ENCODE measurements around the gene ITIH5. TPM values are rescaled to one million over a fixed set of nuclear protein-coding genes. Genes with fewer than 3 reads are reported as not detected.

The ITIH5 gene
- polyA plus RNA-seq, 3 donors from 2014 or later = not detected

DNA sequence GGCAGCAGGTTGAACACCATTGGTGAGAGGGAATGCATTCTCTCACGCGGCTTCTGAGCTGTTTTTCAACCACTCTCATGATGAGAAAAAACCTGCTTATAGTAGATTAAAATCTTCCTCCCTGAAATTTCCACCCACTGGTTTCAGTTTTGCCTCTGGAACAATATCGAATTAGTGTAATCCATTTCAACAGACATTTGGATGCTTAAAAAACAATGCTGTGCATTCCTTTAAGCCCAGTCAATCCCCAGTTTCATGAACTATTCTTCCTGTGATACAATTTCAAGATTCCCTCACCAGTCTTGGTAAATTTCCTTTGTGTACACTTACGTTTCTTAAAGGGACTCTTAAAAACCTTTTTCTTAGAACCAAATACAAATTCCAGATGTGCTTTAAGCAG, 89.6 kb downstream of the ITIH5 start:
- no peak overlapping the region for H3K4me3 Mint-ChIP-seq
- peaks cover 3 to 6% (median 5%) of the 10 kb centered on the region in 3 donors for H3K27me3 Mint-ChIP-seq (ENCODE audit: low read depth in 3 of 3)
- no peak for DNase-seq
- peaks cover 0 to 2% (median 0%) of the 10 kb centered on the region in 6 donors for H3K9me3 Mint-ChIP-seq
- no peaks in the 10 kb centered on the region for H3K36me3 Mint-ChIP-seq
- H3K4me1 Mint-ChIP-seq = no peaks in the 10 kb centered on the region
- no peak overlapping the region for H3K27ac Mint-ChIP-seq

DNA sequence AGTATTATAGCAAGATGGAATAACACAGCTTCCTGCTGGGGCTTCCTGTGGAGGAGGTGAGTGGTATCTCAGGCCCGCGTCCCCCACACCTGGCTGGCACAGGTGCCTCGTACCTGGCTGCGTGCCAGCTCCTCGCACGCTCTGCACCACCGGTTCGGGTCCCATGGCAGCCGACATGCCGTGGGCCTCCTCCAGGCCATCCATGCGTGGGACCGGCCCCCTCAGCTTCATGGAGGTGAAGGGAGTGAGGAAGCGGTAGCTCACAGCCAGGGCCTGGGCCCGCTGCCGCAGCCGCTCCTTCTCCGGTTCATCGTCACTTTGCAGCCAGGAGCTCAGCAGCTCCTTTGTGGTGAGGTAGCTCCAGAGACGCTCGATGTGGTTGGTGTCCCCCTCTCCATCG, 90.4 kb downstream of the ITIH5 start:
- Mint-ChIP-seq H3K9me3 (peaks cover 0 to 2% (median 0%) of the 10 kb centered on the region in 6 donors), H3K4me3 (no peak overlapping the region), H3K36me3 (no peaks in the 10 kb centered on the region), H3K27me3 (ENCODE audit: low read depth in 3 of 3) (peaks cover 3 to 5% (median 5%) of the 10 kb centered on the region in 3 donors), H3K27ac (no peak overlapping the region), H3K4me1 (no peaks in the 10 kb centered on the region)
- no peak for DNase-seq

DNA sequence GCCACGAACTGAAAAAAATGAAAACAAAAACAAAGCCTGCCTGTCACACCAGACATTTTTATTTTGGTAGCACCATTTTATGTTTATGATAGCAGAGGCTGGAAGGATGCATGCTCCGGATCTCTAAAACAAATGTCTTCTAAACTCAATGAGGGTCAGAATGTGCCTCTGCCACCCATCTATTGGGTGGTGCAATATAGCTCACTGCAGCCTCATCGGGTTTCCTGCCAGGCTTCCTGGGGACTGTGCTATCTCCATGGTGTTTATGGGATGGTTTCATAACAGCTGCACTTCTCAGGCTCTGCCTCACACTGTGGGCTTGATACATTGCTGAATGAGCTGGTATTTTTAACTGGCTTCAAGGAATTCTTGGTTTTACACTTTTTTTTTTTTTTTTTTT, 94.4 kb downstream of the ITIH5 start:
- no peak for DNase-seq
- no peak overlapping the region for H3K4me3 Mint-ChIP-seq
- H3K27ac Mint-ChIP-seq = no peak overlapping the region
- no peaks in the 10 kb centered on the region for H3K4me1 Mint-ChIP-seq
- H3K36me3 Mint-ChIP-seq = no peaks in the 10 kb centered on the region
- H3K27me3 Mint-ChIP-seq (ENCODE audit: low read depth in 3 of 3) = peaks cover 2 to 5% (median 2%) of the 10 kb centered on the region in 3 donors
- no peaks in the 10 kb centered on the region for H3K9me3 Mint-ChIP-seq

DNA sequence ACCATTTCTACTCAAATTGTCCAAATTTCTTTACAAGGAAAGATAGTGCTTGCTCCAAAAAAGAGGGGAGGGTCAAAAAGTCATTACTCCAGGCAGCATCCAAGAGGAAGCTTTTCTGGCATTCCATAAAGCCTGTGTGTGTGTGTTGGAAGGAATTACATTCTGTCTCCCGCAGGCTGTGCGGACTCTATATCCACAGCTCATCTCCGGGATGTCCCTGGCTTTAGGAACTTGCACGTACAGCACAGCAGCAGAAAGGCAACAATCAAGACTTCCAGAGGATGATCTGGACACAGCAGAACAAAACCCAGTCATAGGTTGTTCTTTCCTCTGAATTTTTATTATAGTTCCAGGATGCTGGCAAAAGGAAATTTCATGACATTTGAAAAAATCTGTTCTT, 94.8 kb downstream of the ITIH5 start:
- H3K36me3 Mint-ChIP-seq = no peaks in the 10 kb centered on the region
- H3K9me3 Mint-ChIP-seq = no peaks in the 10 kb centered on the region
- DNase-seq = no peak
- no peak overlapping the region for H3K4me3 Mint-ChIP-seq
- H3K4me1 Mint-ChIP-seq = no peaks in the 10 kb centered on the region
- peaks cover 2 to 5% (median 2%) of the 10 kb centered on the region in 3 donors for H3K27me3 Mint-ChIP-seq (ENCODE audit: low read depth in 3 of 3)
- H3K27ac Mint-ChIP-seq = no peak overlapping the region

DNA sequence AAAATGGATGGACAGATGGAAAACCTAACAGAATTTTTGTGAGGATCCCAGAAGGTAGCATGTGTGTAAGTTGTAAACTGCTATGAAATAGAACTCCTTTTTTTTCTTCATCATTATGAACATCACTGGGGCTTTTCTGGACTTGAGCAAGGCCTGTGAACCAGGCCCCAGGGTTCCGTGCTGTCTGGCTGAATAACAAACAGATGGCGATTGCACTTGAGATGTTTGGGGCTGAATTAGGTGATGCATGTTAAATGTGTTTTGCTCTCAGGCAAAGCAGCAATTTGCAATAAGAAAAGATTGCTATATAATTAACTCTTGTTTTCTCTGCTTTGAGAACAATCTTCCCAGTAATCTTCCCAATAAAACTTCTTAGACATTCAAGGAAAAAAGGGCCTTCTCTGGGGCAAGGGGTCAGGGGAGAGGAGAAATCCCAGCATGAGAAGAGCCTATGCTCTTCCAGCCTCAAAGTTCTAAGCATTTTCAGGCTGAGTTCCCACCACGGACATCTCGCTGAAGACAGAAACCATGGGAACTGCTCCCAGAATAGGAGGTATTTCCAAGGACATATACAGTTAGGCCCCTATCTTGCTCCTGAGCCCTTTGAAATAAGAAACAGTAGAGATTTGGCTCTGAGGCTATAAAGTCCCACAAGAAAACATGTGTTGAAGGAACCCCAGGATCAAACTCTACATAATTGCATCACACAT, 98.7 kb downstream of the ITIH5 start:
- Mint-ChIP-seq H3K27me3 (ENCODE audit: low read depth in 3 of 3) (peaks cover 0 to 2% (median under 1%) of the 10 kb centered on the region in 3 donors), H3K27ac (no peak overlapping the region), H3K36me3 (no peaks in the 10 kb centered on the region), H3K4me3 (no peak overlapping the region), H3K9me3 (no peaks in the 10 kb centered on the region), H3K4me1 (no peaks in the 10 kb centered on the region)
- no peak for DNase-seq

DNA sequence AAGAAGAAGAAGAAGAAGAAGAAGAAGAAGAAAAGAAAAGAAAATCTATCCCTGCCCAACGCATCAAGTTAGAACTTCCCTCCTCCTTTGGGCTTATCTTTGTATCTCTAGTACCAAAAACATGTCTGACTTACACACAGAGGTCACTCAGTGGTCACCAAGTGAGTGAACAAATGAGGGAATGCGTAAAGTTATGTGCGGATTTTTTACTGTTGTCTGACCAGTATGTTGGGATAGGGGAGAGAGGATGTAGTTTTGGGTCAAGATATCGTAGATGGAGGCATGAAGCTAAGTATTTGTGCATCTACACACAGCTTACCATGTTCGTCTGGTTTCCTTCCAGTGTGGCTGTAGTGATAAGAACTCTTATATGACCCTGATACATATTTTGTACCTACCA, 99.9 kb downstream of the ITIH5 start:
- no peaks in the 10 kb centered on the region for H3K9me3 Mint-ChIP-seq

DNA sequence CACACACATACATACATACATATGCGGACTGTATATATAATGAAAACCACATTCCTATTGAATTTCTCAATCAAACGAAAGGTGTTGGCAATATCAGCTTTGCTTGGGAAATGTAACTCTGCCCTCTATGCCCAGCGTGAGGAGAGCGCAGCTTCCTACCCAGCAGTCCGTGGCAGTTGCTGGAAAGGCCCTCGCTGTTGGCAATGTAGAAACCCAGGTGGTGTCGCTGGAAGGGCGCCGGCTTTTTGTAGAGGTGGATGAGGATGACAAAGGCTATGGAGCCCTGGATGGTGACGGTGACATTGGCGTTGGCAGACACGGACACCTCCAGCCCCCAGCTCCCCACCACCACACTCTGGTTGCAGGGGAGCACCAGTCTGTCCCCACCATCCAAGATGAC, 100.9 kb downstream of the ITIH5 start:
- H3K27ac Mint-ChIP-seq = no peak overlapping the region

More for the DNA sequence above, 99.9 kb downstream of the ITIH5 start:
- Mint-ChIP-seq H3K27me3 (ENCODE audit: low read depth in 3 of 3) (peaks cover 0 to 3% (median 2%) of the 10 kb centered on the region in 3 donors), H3K4me1 (no peaks in the 10 kb centered on the region), H3K4me3 (no peak overlapping the region), H3K36me3 (no peaks in the 10 kb centered on the region), H3K27ac (no peak overlapping the region)
- DNase-seq = no peak

DNA sequence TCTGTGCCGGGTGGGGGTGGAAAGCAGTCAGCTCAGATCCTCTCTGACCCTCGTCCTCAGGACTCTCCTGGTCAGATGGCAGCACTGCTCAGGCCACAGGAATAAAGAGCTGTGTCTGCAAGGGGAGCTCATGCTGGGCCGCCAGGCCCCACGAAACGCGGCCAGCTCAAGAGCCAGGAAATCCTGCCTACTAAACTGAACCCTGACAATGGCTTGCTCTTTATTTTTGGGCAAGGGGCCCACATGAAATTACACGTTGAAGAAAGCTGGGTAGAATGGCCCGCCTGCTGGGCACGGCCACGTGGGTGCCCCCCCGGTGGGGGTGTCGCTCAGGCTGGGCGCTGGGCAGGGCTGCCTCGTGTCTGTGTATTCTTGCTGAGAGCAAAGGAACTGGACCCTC, 103.0 kb downstream of the ITIH5 start:
- Mint-ChIP-seq H3K36me3 (no peaks in the 10 kb centered on the region), H3K4me3 (no peak overlapping the region), H3K4me1 (no peaks in the 10 kb centered on the region), H3K27me3 (ENCODE audit: low read depth in 3 of 3) (peaks cover 0 to 3% (median 2%) of the 10 kb centered on the region in 3 donors), H3K9me3 (no peaks in the 10 kb centered on the region), H3K27ac (no peak overlapping the region)
- no peak for DNase-seq

More for the DNA sequence above, 100.9 kb downstream of the ITIH5 start:
- Mint-ChIP-seq H3K4me3 (no peak overlapping the region), H3K4me1 (no peaks in the 10 kb centered on the region), H3K36me3 (no peaks in the 10 kb centered on the region), H3K9me3 (no peaks in the 10 kb centered on the region), H3K27me3 (ENCODE audit: low read depth in 3 of 3) (peaks cover 0 to 3% (median 2%) of the 10 kb centered on the region in 3 donors)
- DNase-seq = no peak

DNA sequence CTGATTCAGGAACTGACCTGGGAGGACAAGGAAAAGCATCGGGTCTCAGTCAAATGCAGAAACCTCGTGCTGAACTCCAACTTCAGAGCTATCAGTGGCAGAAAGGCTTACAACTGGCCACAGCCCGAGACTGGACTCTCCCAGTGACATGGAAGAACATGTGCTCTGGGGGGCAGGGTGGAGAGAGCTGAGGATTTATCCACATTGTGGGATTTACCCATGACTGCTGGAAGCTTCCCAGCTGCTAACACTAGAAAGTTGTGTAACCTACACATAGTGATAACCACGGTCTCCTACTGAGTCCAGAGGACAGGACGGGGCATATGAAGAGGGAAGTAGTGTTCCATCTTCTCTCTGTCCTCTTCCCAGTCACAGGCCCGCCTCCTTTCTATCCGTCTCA, 103.4 kb downstream of the ITIH5 start:
- H3K27me3 Mint-ChIP-seq (ENCODE audit: low read depth in 3 of 3) = peaks cover 0 to 3% (median 2%) of the 10 kb centered on the region in 3 donors
- H3K9me3 Mint-ChIP-seq = no peaks in the 10 kb centered on the region
- DNase-seq = no peak
- H3K27ac Mint-ChIP-seq = no peak overlapping the region
- H3K4me3 Mint-ChIP-seq = no peak overlapping the region
- H3K36me3 Mint-ChIP-seq = no peaks in the 10 kb centered on the region
- H3K4me1 Mint-ChIP-seq = no peaks in the 10 kb centered on the region

DNA sequence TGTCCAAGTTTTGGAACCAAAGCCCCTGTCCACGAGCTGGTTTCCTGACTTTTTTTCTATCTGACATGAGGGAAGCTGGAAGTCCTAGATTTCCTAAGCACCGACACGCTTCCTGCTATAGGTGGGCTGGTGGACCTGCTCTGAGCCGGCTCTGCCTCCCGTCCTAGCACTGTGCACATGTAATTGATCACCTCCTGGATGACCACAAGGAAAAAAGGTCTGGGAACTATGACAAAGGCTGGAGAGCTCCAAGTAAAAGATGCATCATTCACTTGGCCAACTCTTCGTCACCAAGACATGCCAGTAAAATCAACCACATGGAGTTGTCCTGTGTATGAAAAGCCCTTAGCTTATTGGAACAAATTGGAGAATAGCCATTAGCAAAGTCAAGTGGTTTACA, 104.8 kb downstream of the ITIH5 start:
- no peak overlapping the region for H3K27ac Mint-ChIP-seq
- H3K4me3 Mint-ChIP-seq = no peak overlapping the region
- DNase-seq = no peak
- no peaks in the 10 kb centered on the region for H3K36me3 Mint-ChIP-seq
- H3K9me3 Mint-ChIP-seq = no peaks in the 10 kb centered on the region
- no peaks in the 10 kb centered on the region for H3K4me1 Mint-ChIP-seq
- peaks cover 0 to 7% (median 0%) of the 10 kb centered on the region in 3 donors for H3K27me3 Mint-ChIP-seq (ENCODE audit: low read depth in 3 of 3)

DNA sequence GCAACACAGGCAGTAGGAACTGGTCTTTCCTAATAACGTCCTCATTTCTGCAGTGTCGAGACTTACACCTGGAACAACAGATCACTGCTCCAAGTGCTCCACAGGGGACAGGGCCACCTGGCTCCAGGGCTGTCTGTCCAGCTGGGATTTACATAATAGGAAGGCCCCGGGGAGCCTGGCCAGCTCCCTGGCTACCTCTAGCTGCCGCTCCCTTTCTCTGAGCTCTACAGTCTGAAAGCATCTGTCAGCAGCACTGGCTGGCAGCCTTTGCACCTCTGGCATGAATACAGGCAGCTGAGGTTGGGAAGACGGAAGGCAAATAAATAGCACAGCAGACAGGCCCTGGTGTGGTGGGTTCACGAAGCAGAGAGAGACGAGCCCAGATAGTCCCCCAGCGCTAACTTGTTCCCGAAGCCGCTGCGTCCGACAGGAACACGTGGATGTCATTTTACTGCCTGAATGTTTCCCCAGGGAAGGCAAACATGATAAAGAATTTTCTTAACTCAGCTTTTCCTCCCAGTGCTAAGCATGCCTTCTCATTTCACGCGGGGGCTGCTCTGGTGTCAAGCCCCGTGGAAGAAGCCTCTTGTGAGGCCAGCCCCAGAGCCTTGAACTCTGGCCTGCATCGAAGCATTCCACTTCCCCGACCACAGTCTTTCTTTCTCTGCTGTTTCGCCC, 105.4 kb downstream of the ITIH5 start:
- H3K4me3 Mint-ChIP-seq = no peak overlapping the region
- H3K9me3 Mint-ChIP-seq = no peaks in the 10 kb centered on the region
- no peaks in the 10 kb centered on the region for H3K4me1 Mint-ChIP-seq
- no peak for DNase-seq
- peaks cover 0 to 8% (median 0%) of the 10 kb centered on the region in 3 donors for H3K27me3 Mint-ChIP-seq (ENCODE audit: low read depth in 3 of 3)
- H3K36me3 Mint-ChIP-seq = no peaks in the 10 kb centered on the region
- no peak overlapping the region for H3K27ac Mint-ChIP-seq

DNA sequence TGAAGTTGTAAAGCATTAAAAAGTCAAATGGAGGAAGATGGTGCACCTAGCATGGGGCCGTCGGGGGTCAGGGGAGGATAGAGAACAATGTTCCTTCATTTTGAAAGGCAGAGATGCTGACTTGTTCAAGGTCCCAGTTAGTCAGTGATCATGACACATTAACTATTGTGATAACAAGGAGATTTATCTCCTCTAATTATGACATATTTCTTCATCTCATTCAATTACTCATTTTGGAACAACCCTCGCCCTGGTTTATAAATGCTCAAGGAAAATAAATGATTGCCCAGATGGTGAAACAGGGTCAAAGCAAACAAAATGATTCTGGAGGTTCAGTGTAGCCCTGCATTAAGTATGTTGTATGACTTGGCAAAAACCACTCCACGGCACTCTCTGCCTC, 106.2 kb downstream of the ITIH5 start:
- H3K27ac Mint-ChIP-seq = no peak overlapping the region
- H3K4me1 Mint-ChIP-seq = no peaks in the 10 kb centered on the region

DNA sequence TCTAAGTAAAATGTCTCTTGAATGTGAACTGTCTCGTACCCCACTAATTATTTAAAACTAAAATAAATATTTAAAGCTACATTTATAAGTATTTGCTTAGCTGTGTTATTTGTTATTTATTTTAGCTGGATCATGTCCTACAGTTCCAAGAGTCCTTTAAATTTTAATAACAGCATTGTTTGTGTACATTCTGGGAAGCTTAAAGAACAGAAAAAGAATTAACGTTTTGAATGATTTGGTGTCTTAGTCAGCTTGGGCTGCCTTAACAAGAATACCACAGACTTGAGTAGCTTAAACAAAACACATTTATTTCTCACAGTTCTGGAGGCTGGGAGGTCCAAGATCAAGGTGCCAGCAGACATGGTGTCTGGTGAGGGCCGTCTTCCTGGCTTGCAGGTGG, 107.4 kb downstream of the ITIH5 start:
- Mint-ChIP-seq H3K4me1 (no peaks in the 10 kb centered on the region), H3K36me3 (no peaks in the 10 kb centered on the region), H3K27me3 (ENCODE audit: low read depth in 3 of 3) (peaks cover 2 to 10% (median 3%) of the 10 kb centered on the region in 3 donors), H3K4me3 (no peak overlapping the region), H3K9me3 (no peaks in the 10 kb centered on the region), H3K27ac (no peak overlapping the region)
- no peak for DNase-seq

More for the DNA sequence above, 106.2 kb downstream of the ITIH5 start:
- Mint-ChIP-seq H3K9me3 (no peaks in the 10 kb centered on the region), H3K27me3 (ENCODE audit: low read depth in 3 of 3) (peaks cover 0 to 8% (median 0%) of the 10 kb centered on the region in 3 donors), H3K4me3 (no peak overlapping the region), H3K36me3 (no peaks in the 10 kb centered on the region)
- no peak for DNase-seq

DNA sequence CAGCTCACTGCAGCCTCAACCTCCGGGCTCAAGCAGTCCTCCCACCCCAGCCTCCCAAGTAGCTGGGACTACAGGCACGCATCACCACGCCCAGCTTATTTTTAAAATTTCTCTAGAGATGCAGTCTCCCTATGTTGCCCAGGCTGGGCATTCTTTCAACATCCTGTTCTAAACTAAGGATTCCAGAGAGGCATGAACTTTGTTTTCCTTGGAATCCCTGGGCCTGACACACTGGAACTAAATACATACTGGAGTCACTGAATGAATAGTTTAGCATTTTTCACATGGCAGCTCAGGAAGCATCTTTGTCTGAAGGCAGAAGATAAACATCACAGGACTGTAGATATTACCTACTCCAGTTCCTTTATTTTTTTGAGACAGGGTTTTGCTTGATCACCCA, 108.7 kb downstream of the ITIH5 start:
- no peaks in the 10 kb centered on the region for H3K4me1 Mint-ChIP-seq
- no peaks in the 10 kb centered on the region for H3K9me3 Mint-ChIP-seq
- no peak overlapping the region for H3K4me3 Mint-ChIP-seq
- peaks cover 2 to 10% (median 3%) of the 10 kb centered on the region in 3 donors for H3K27me3 Mint-ChIP-seq (ENCODE audit: low read depth in 3 of 3)
- no peaks in the 10 kb centered on the region for H3K36me3 Mint-ChIP-seq
- DNase-seq = no peak
- no peak overlapping the region for H3K27ac Mint-ChIP-seq
